ENCODE measurements around the gene TNFAIP2.
"Not testable (repeated sequence)": the region's sequence is repeated elsewhere in the genome, so short reads cannot be mapped to it uniquely, and the experiment has no call there.

TNFAIP2 gene

GRCh38 chr14:103157969-103158368 is 34.7 kb downstream of the TNFAIP2 start:
- no peak overlapping the region for H3K27ac ChIP-seq (ENCODE audit: low read depth, low read length)
- no peak overlapping the region for H3K9ac ChIP-seq (ENCODE audit: low read depth in 1 of 2, low read length in 2 of 2)
- H3K27me3 ChIP-seq (ENCODE audit: control insufficient read depth in 1 of 2, insufficient read depth in 2 of 2, low read length in 2 of 2), result peaks cover 0 to 3% of the 10 kb centered on the region in 2 donors
- no peaks in the 10 kb centered on the region for H3K4me1 ChIP-seq (ENCODE audit: control insufficient read depth in 1 of 2, insufficient read depth in 2 of 2, low read length in 2 of 2)
- no peaks in the 10 kb centered on the region for H3K36me3 ChIP-seq (ENCODE audit: control insufficient read depth in 1 of 2, insufficient read depth in 2 of 2, low read length in 2 of 2)
- no peak overlapping the region for H3K4me3 ChIP-seq (ENCODE audit: low read depth in 1 of 2, low read length in 2 of 2)
- H3K9me3 ChIP-seq (ENCODE audit: control insufficient read depth in 1 of 2, low read length in 2 of 2), result no peaks in the 10 kb centered on the region

- Histone ChIP-seq H3K27me3 (ENCODE audit: control insufficient read depth in 1 of 2, insufficient read depth in 2 of 2, low read length in 2 of 2) (peaks cover 0 to 3% of the 10 kb centered on the region in 2 donors), H3K9me3 (ENCODE audit: control insufficient read depth in 1 of 2, low read length in 2 of 2) (no peaks in the 10 kb centered on the region), H3K36me3 (ENCODE audit: control insufficient read depth in 1 of 2, insufficient read depth in 2 of 2, low read length in 2 of 2) (no peaks in the 10 kb centered on the region), H3K4me3 (ENCODE audit: low read depth in 1 of 2, low read length in 2 of 2) (no peak overlapping the region), H3K4me1 (ENCODE audit: control insufficient read depth in 1 of 2, insufficient read depth in 2 of 2, low read length in 2 of 2) (no peaks in the 10 kb centered on the region), H3K27ac (ENCODE audit: low read depth, low read length) (no peak overlapping the region), H3K9ac (ENCODE audit: low read depth in 1 of 2, low read length in 2 of 2) (no peak overlapping the region)
Observed at GRCh38 chr14:103158688-103159087, 35.4 kb downstream of the TNFAIP2 start.

GRCh38 chr14:103160321-103161053 is 37.2 kb downstream of the TNFAIP2 start:
- no peaks in the 10 kb centered on the region for H3K4me1 ChIP-seq (ENCODE audit: control insufficient read depth in 1 of 2, insufficient read depth in 2 of 2, low read length in 2 of 2)
- no peaks in the 10 kb centered on the region for H3K36me3 ChIP-seq (ENCODE audit: control insufficient read depth in 1 of 2, insufficient read depth in 2 of 2, low read length in 2 of 2)
- H3K27me3 ChIP-seq (ENCODE audit: control insufficient read depth in 1 of 2, insufficient read depth in 2 of 2, low read length in 2 of 2), result peaks cover 0 to 5% of the 10 kb centered on the region in 2 donors
- H3K9me3 ChIP-seq (ENCODE audit: control insufficient read depth in 1 of 2, low read length in 2 of 2), result no peaks in the 10 kb centered on the region
- no peak overlapping the region for H3K27ac ChIP-seq (ENCODE audit: low read depth, low read length)
- no peak overlapping the region for H3K4me3 ChIP-seq (ENCODE audit: low read depth in 1 of 2, low read length in 2 of 2)
- H3K9ac ChIP-seq (ENCODE audit: low read depth in 1 of 2, low read length in 2 of 2), result no peak overlapping the region

- no peaks in the 10 kb centered on the region for H3K9me3 ChIP-seq (ENCODE audit: control insufficient read depth in 1 of 2, low read length in 2 of 2)
- H3K27me3 ChIP-seq (ENCODE audit: control insufficient read depth in 1 of 2, insufficient read depth in 2 of 2, low read length in 2 of 2), result peaks cover 0 to 5% of the 10 kb centered on the region in 2 donors
- no peak overlapping the region for H3K27ac ChIP-seq (ENCODE audit: low read depth, low read length)
- H3K4me1 ChIP-seq (ENCODE audit: control insufficient read depth in 1 of 2, insufficient read depth in 2 of 2, low read length in 2 of 2), result no peaks in the 10 kb centered on the region
- no peaks in the 10 kb centered on the region for H3K36me3 ChIP-seq (ENCODE audit: control insufficient read depth in 1 of 2, insufficient read depth in 2 of 2, low read length in 2 of 2)
- no peak overlapping the region for H3K4me3 ChIP-seq (ENCODE audit: low read depth in 1 of 2, low read length in 2 of 2)
- no peak overlapping the region for H3K9ac ChIP-seq (ENCODE audit: low read depth in 1 of 2, low read length in 2 of 2)
Observed at GRCh38 chr14:103161054-103161397, 37.8 kb downstream of the TNFAIP2 start.

GRCh38 chr14:103163199-103163598 is 39.9 kb downstream of the TNFAIP2 start:
- Histone ChIP-seq H3K27me3 (ENCODE audit: control insufficient read depth in 1 of 2, insufficient read depth in 2 of 2, low read length in 2 of 2) (peaks cover 0 to 4% of the 10 kb centered on the region in 2 donors), H3K4me3 (ENCODE audit: low read depth in 1 of 2, low read length in 2 of 2) (no peak overlapping the region), H3K27ac (ENCODE audit: low read depth, low read length) (no peak overlapping the region), H3K9me3 (ENCODE audit: control insufficient read depth in 1 of 2, low read length in 2 of 2) (peaks cover 0 to 4% of the 10 kb centered on the region in 2 donors), H3K4me1 (ENCODE audit: control insufficient read depth in 1 of 2, insufficient read depth in 2 of 2, low read length in 2 of 2) (no peaks in the 10 kb centered on the region), H3K36me3 (ENCODE audit: control insufficient read depth in 1 of 2, insufficient read depth in 2 of 2, low read length in 2 of 2) (no peaks in the 10 kb centered on the region), H3K9ac (ENCODE audit: low read depth in 1 of 2, low read length in 2 of 2) (no peak overlapping the region)

GRCh38 chr14:103164006-103164405 is 40.7 kb downstream of the TNFAIP2 start:
- no peak overlapping the region for H3K4me3 ChIP-seq (ENCODE audit: low read depth in 1 of 2, low read length in 2 of 2)
- peaks cover 0 to 12% of the 10 kb centered on the region in 2 donors for H3K9me3 ChIP-seq (ENCODE audit: control insufficient read depth in 1 of 2, low read length in 2 of 2)
- H3K9ac ChIP-seq (ENCODE audit: low read depth in 1 of 2, low read length in 2 of 2), result no peak overlapping the region
- peaks cover 0 to 4% of the 10 kb centered on the region in 2 donors for H3K27me3 ChIP-seq (ENCODE audit: control insufficient read depth in 1 of 2, insufficient read depth in 2 of 2, low read length in 2 of 2)
- no peaks in the 10 kb centered on the region for H3K36me3 ChIP-seq (ENCODE audit: control insufficient read depth in 1 of 2, insufficient read depth in 2 of 2, low read length in 2 of 2)
- H3K4me1 ChIP-seq (ENCODE audit: control insufficient read depth in 1 of 2, insufficient read depth in 2 of 2, low read length in 2 of 2), result no peaks in the 10 kb centered on the region
- no peak overlapping the region for H3K27ac ChIP-seq (ENCODE audit: low read depth, low read length)

GRCh38 chr14:103164779-103165178 is 41.5 kb downstream of the TNFAIP2 start:
- peaks cover 0 to 20% of the 10 kb centered on the region in 2 donors for H3K9me3 ChIP-seq (ENCODE audit: control insufficient read depth in 1 of 2, low read length in 2 of 2)
- no peaks in the 10 kb centered on the region for H3K36me3 ChIP-seq (ENCODE audit: control insufficient read depth in 1 of 2, insufficient read depth in 2 of 2, low read length in 2 of 2)
- H3K4me1 ChIP-seq (ENCODE audit: control insufficient read depth in 1 of 2, insufficient read depth in 2 of 2, low read length in 2 of 2), result no peaks in the 10 kb centered on the region
- H3K9ac ChIP-seq (ENCODE audit: low read depth in 1 of 2, low read length in 2 of 2), result no peak overlapping the region
- no peak overlapping the region for H3K4me3 ChIP-seq (ENCODE audit: low read depth in 1 of 2, low read length in 2 of 2)
- peaks cover 0 to 4% of the 10 kb centered on the region in 2 donors for H3K27me3 ChIP-seq (ENCODE audit: control insufficient read depth in 1 of 2, insufficient read depth in 2 of 2, low read length in 2 of 2)
- no peak overlapping the region for H3K27ac ChIP-seq (ENCODE audit: low read depth, low read length)

- Histone ChIP-seq H3K4me3 (ENCODE audit: low read depth in 1 of 2, low read length in 2 of 2) (no peak overlapping the region), H3K36me3 (ENCODE audit: control insufficient read depth in 1 of 2, insufficient read depth in 2 of 2, low read length in 2 of 2) (no peaks in the 10 kb centered on the region), H3K9ac (ENCODE audit: low read depth in 1 of 2, low read length in 2 of 2) (no peak overlapping the region), H3K27me3 (ENCODE audit: control insufficient read depth in 1 of 2, insufficient read depth in 2 of 2, low read length in 2 of 2) (peaks cover 0 to 4% of the 10 kb centered on the region in 2 donors), H3K4me1 (ENCODE audit: control insufficient read depth in 1 of 2, insufficient read depth in 2 of 2, low read length in 2 of 2) (no peaks in the 10 kb centered on the region), H3K9me3 (ENCODE audit: control insufficient read depth in 1 of 2, low read length in 2 of 2) (peaks cover 0 to 25% of the 10 kb centered on the region in 2 donors), H3K27ac (ENCODE audit: low read depth, low read length) (no peak overlapping the region)
Observed at GRCh38 chr14:103165323-103165722, 42.1 kb downstream of the TNFAIP2 start.

GRCh38 chr14:103169954-103170353 is 46.7 kb downstream of the TNFAIP2 start:
- Histone ChIP-seq H3K4me3 (ENCODE audit: low read depth in 1 of 2, low read length in 2 of 2) (no peak overlapping the region), H3K27ac (ENCODE audit: low read depth, low read length) (no peak overlapping the region), H3K9me3 (ENCODE audit: control insufficient read depth in 1 of 2, low read length in 2 of 2) (peaks cover 8 to 34% of the 10 kb centered on the region in 2 donors), H3K9ac (ENCODE audit: low read depth in 1 of 2, low read length in 2 of 2) (no peak overlapping the region), H3K36me3 (ENCODE audit: control insufficient read depth in 1 of 2, insufficient read depth in 2 of 2, low read length in 2 of 2) (no peaks in the 10 kb centered on the region), H3K4me1 (ENCODE audit: control insufficient read depth in 1 of 2, insufficient read depth in 2 of 2, low read length in 2 of 2) (no peaks in the 10 kb centered on the region), H3K27me3 (ENCODE audit: control insufficient read depth in 1 of 2, insufficient read depth in 2 of 2, low read length in 2 of 2) (peaks cover 0 to 4% of the 10 kb centered on the region in 2 donors)

- H3K27ac ChIP-seq (ENCODE audit: low read depth, low read length); H3K27me3 ChIP-seq (ENCODE audit: control insufficient read depth in 1 of 2, insufficient read depth in 2 of 2, low read length in 2 of 2); H3K4me1 ChIP-seq (ENCODE audit: control insufficient read depth in 1 of 2, insufficient read depth in 2 of 2, low read length in 2 of 2); H3K9ac ChIP-seq (ENCODE audit: low read depth in 1 of 2, low read length in 2 of 2); H3K4me3 ChIP-seq (ENCODE audit: low read depth in 1 of 2, low read length in 2 of 2); H3K36me3 ChIP-seq (ENCODE audit: control insufficient read depth in 1 of 2, insufficient read depth in 2 of 2, low read length in 2 of 2): not testable (repeated sequence)
- peaks cover 14 to 34% of the 10 kb centered on the region in 2 donors for H3K9me3 ChIP-seq (ENCODE audit: control insufficient read depth in 1 of 2, low read length in 2 of 2)
Observed at GRCh38 chr14:103171206-103171605, 47.9 kb downstream of the TNFAIP2 start.

All from duodenal mucosa (tissue), 2 donors.